Stimulated activated naive B cell treated with anti-CD40 and anti-IgM and Interleukin-4, amounts not matched to agents 10 μg/mL and 1 μg/mL and 100 μg/mL, for 72 hours (primary cell): ENCODE results near the gene WASHC2A.
"Not testable (repeated sequence)": the region's sequence is repeated elsewhere in the genome, so short reads cannot be mapped to it uniquely, and the experiment has no call there.

Experiments used
- ATAC-seq, 2 donors: fragments of 150-1000 bp; cut with Tn5 transposase; replicated peaks; 2 replicates each; pipeline ENCODE4 v1.10.0; 2021; ENCODE audit warnings: moderate library complexity in 1 of 2
- DNase-seq: peaks from one replicate; pipeline ENCODE4 v3.0.0; 2021
- H3K27ac Mint-ChIP-seq: one replicate; pipeline ENCODE4 v1.8.0; 2022; ENCODE audit warnings: mild to moderate bottlenecking, mixed read lengths
- H3K27me3 Mint-ChIP-seq, 2 donors: one replicate each; pipeline ENCODE4 v1.8.0; 2022; ENCODE audit warnings: mixed read lengths in 2 of 2
- H3K36me3 Mint-ChIP-seq, 2 donors: one replicate each; pipeline ENCODE4 v1.8.0; 2022; ENCODE audit warnings: mixed read lengths in 2 of 2, mild to moderate bottlenecking in 1 of 2
- H3K4me1 Mint-ChIP-seq, 2 donors: one replicate each; pipeline ENCODE4 v1.8.0; 2022; ENCODE audit warnings: mixed read lengths in 2 of 2, mild to moderate bottlenecking in 1 of 2
- H3K4me3 Mint-ChIP-seq, 2 donors: one replicate each; pipeline ENCODE4 v1.8.0; 2022; ENCODE audit warnings: mild to moderate bottlenecking in 2 of 2, mixed read lengths in 2 of 2, moderate library complexity in 1 of 2
- H3K9me3 Mint-ChIP-seq, 2 donors: one replicate each; pipeline ENCODE4 v1.8.0; 2022; ENCODE audit warnings: mixed read lengths in 2 of 2, mild to moderate bottlenecking in 1 of 2

WASHC2A gene

DNA sequence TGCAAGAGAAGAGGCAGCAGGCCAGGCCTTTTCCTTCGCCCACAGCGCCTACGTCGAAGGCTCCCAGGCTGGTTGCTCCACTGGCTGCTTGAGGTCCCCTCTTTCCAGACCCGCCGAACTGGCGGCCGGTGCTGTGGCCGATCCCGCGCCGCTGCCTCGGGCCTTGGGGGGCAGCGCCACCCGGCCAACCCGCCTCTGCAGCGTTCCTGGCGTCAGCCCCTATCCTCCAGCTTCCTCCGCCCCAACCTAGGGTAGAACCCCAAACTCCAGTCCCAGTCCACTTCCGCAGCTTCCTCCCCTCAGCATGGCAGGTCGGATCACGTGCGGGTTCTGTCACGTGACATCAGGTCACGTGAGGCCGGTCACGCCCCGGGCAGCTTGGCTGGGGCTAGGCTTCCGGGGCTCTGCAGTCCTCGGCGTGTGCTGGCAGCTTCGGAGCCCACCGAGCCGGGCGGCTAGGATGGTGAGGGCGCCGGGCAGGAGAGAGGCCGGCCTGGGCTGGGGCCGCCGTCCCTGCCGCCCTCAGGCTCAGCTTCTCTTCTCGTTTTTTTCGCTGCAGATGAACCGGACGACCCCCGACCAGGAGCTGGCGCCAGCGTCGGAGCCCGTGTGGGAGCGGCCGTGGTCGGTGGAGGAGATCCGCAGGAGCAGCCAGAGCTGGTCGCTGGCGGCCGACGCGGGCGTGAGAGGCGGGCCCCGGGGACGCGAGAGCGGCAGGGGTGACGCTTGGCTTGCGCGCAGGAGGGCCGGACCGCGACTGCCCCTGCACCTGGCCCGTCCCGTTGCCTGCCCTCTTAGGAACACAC is at the start of gene WASHC2A:
WASHC2A (plus strand) TSS at position 409 of the 806 bp plus-strand sequence; CDS start at position 461, 52 bp downstream.
- DNase-seq: peak; percentile 94
- peak; percentile 91 to 93 for ATAC-seq
- not testable (repeated sequence) for H3K9me3 Mint-ChIP-seq, H3K27me3 Mint-ChIP-seq, H3K4me1 Mint-ChIP-seq, H3K36me3 Mint-ChIP-seq
- H3K4me3 Mint-ChIP-seq: peak within 1 kb of the TSS; percentile 84 to 91
- peak within 1 kb of the TSS; percentile 96 for H3K27ac Mint-ChIP-seq

DNA sequence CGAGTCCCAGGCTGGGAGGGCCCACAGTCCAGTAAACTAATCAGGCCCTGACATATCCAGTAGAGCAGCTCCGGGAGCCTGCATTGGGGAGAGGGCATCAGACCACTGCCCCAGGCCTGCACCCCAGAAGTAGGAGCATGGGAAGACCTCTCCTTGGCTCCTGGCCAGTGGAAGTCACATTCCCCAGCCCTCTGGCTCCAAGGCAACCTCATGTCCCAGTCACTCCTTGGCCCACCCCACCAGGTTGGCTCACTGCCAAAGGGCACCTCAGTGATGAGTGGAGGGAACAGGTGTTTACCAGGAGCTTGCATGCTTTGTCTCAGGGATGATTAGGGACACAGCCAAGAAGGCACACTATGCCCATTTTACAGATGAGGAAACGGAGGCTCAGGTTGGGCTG is 48.5 kb upstream of the WASHC2A start:
- H3K27ac Mint-ChIP-seq, DNase-seq, H3K27me3 Mint-ChIP-seq, H3K4me1 Mint-ChIP-seq, H3K9me3 Mint-ChIP-seq, ATAC-seq, H3K36me3 Mint-ChIP-seq, H3K4me3 Mint-ChIP-seq: not testable (repeated sequence)

GRCh38 chr10:50020451-50021024 is 47.2 kb upstream of the WASHC2A start:
- not testable (repeated sequence) for H3K4me1 Mint-ChIP-seq, H3K27ac Mint-ChIP-seq, H3K36me3 Mint-ChIP-seq, ATAC-seq, H3K4me3 Mint-ChIP-seq, DNase-seq, H3K9me3 Mint-ChIP-seq
- peaks cover 18 to 22% of the 10 kb centered on the region in 2 donors for H3K27me3 Mint-ChIP-seq

- Mint-ChIP-seq H3K9me3 (no peaks in the 10 kb centered on the region), H3K36me3 (no peaks in the 10 kb centered on the region), H3K4me1 (no peaks in the 10 kb centered on the region), H3K27me3 (peaks cover 29 to 33% of the 10 kb centered on the region in 2 donors), H3K27ac (no peak overlapping the region), H3K4me3 (no peak overlapping the region)
- DNase-seq (no peak), ATAC-seq (no peak)
Observed at GRCh38 chr10:50021646-50022045, 46.1 kb upstream of the WASHC2A start.

DNA sequence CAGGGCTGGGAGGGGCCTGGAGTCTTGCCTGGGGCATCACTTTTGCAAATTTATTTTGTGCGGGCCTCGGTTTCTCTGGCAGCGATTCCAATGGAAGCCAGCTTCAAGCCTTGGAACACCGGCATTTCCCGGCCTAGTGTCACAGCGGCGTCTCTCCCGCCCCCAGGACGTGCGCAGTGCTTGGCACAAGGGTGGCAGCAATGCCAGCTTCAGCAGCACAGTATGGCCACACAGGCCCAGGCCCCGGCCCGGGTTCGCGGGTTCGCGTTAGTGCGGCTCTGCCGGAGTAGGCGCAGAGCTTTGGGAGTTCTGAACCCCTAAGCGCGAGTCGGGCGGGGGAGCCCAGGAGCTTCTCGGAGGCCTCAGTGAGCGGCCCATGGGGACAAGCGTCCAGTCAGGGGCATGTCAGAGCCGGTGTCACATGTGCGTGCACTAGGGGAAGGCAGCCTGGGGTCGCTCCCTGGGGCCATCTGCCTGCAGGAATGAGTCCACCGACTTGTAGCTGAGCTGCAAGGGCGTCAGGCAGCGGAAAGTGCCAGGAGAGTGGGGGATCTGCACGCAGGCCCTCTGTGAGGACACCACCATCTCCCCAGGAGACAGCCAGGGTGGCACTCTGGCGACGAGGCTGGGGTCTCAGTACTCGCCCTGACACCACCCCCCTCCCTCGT is 42.9 kb upstream of the WASHC2A start:
- not testable (repeated sequence) for DNase-seq, H3K36me3 Mint-ChIP-seq, H3K4me1 Mint-ChIP-seq, H3K27ac Mint-ChIP-seq, H3K9me3 Mint-ChIP-seq, H3K4me3 Mint-ChIP-seq, ATAC-seq
- H3K27me3 Mint-ChIP-seq: peaks cover 47 to 48% of the 10 kb centered on the region in 2 donors

- Mint-ChIP-seq H3K27ac (no peak overlapping the region), H3K27me3 (peaks cover 48 to 49% of the 10 kb centered on the region in 2 donors), H3K36me3 (no peaks in the 10 kb centered on the region), H3K4me3 (no peak overlapping the region), H3K9me3 (no peaks in the 10 kb centered on the region), H3K4me1 (no peaks in the 10 kb centered on the region)
- DNase-seq: no peak
- no peak for ATAC-seq
Observed at GRCh38 chr10:50025627-50026026, 42.1 kb upstream of the WASHC2A start.

DNA sequence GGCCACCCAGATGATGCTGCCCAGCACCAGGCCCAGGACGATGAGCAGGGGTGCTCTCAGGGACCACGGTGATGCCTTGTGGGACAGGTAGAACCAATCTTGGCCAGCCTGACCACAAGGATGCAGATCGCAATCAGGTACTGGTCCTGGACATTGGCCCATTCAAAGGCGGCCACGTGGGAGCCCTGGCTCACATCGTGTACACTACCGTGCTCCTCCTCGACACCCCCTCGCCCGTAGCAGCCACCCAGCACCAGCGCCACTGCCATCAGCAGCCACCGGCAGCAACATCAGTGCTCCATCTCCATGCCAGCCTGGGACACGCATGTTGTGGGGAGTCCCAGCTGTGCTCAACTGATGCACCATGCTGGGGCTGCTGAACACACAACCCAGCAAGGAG is 40.6 kb upstream of the WASHC2A start:
- ATAC-seq (no peak), DNase-seq (no peak)
- Mint-ChIP-seq H3K9me3 (no peaks in the 10 kb centered on the region), H3K27ac (no peak overlapping the region), H3K27me3 (peaks cover 53 to 57% of the 10 kb centered on the region in 2 donors), H3K4me1 (no peaks in the 10 kb centered on the region), H3K4me3 (no peak overlapping the region), H3K36me3 (no peaks in the 10 kb centered on the region)

DNA sequence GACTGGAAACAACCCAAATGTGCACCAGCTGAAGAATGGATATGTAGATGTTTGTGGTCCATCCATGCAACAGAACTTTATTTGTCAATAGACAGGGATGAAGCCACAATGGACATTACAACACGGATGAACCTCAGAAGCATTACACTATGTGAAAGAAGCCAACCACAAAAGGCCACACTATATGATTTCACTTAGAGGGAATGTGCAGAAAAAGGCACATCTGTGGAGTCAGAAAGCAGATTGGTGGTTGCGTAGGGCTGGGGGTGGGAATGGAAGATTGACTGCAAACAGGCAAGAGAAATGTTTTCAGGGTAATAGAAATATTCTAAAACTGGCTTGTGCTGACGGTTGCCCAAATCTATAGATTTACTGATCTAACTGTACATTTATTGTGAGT is 34.3 kb upstream of the WASHC2A start:
- Mint-ChIP-seq H3K9me3 (no peaks in the 10 kb centered on the region), H3K27me3 (peaks cover 10 to 19% of the 10 kb centered on the region in 2 donors), H3K4me1 (no peaks in the 10 kb centered on the region), H3K4me3 (no peak overlapping the region), H3K27ac (no peak overlapping the region), H3K36me3 (peaks cover 0 to 3% of the 10 kb centered on the region in 2 donors)
- no peak for DNase-seq
- ATAC-seq: no peak

GRCh38 chr10:50035337-50035736 is 32.4 kb upstream of the WASHC2A start:
- ATAC-seq: not testable (repeated sequence)

GRCh38 chr10:50044941-50045664 is 22.7 kb upstream of the WASHC2A start:
- no peak overlapping the region for H3K4me3 Mint-ChIP-seq
- H3K27me3 Mint-ChIP-seq: no peaks in the 10 kb centered on the region
- ATAC-seq (peak in 1 of 2 donors; percentile 41), DNase-seq (no peak)
- no peak overlapping the region for H3K27ac Mint-ChIP-seq
- H3K4me1 Mint-ChIP-seq: peaks cover 0 to 5% of the 10 kb centered on the region in 2 donors
- H3K36me3 Mint-ChIP-seq: peaks cover 3% of the 10 kb centered on the region in 2 donors
- H3K9me3 Mint-ChIP-seq: no peaks in the 10 kb centered on the region

More at GRCh38 chr10:50035337-50035736, 32.4 kb upstream of the WASHC2A start:
- not testable (repeated sequence) for H3K36me3 Mint-ChIP-seq, H3K4me3 Mint-ChIP-seq, H3K9me3 Mint-ChIP-seq, DNase-seq, H3K4me1 Mint-ChIP-seq, H3K27ac Mint-ChIP-seq
- H3K27me3 Mint-ChIP-seq: peaks cover 5 to 13% of the 10 kb centered on the region in 2 donors

DNA sequence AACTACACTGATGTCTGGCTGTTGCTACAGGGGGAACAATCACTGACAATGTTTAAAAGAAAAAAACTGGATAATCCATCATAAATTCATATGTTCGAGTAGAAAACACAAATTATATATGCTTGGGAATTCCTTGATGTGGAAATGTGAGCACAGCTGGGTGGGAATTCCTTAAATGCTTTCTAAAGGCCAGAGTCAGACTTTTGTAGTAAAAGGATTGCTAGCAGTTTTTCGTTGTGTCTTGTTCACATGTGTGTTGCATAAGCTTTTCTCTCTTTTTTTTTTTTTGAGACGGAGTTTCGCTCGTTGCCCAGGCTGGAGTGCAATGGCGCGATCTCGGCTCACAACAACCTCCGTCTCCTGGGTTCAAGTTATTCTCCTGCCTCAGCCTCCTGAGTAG is 21.3 kb upstream of the WASHC2A start:
- not testable (repeated sequence) for H3K27me3 Mint-ChIP-seq, H3K36me3 Mint-ChIP-seq, H3K27ac Mint-ChIP-seq, DNase-seq, H3K4me3 Mint-ChIP-seq, ATAC-seq, H3K9me3 Mint-ChIP-seq, H3K4me1 Mint-ChIP-seq

DNA sequence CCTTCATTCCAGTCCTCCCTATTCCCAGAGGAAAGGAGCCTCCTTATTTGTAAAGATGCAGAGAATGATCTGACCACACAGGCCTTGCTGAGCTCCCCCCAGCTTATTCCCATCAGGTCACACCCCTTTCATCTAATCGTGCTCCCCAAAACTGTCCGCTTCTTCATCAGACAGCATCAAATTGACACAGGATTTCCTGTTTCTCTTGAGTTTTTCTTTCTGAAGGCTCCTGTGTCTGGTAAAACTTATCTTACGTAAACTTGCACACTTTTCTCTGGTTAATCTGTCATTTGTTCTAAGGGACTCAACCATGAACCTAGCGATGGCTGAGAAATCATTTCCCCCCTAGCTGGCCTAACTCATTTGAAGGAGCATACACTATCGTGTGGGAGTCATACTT is 20.2 kb upstream of the WASHC2A start:
- DNase-seq, ATAC-seq, H3K4me3 Mint-ChIP-seq, H3K9me3 Mint-ChIP-seq, H3K27me3 Mint-ChIP-seq, H3K27ac Mint-ChIP-seq, H3K36me3 Mint-ChIP-seq: not testable (repeated sequence)
- peaks cover 6 to 12% of the 10 kb centered on the region in 2 donors for H3K4me1 Mint-ChIP-seq

- H3K9me3 Mint-ChIP-seq: not testable (repeated sequence)
Observed at GRCh38 chr10:50051995-50052660, 15.6 kb upstream of the WASHC2A start.

More at GRCh38 chr10:50051995-50052660, 15.6 kb upstream of the WASHC2A start:
- H3K36me3 Mint-ChIP-seq, H3K27me3 Mint-ChIP-seq, H3K4me1 Mint-ChIP-seq, H3K4me3 Mint-ChIP-seq: not testable (repeated sequence)
- ATAC-seq (peak; percentile 63 to 79), DNase-seq (peak; percentile 7)
- H3K27ac Mint-ChIP-seq: peak overlapping the region; percentile 25
